ENCODE data around the gene STK4. TPM values are rescaled to one million over a fixed set of nuclear protein-coding genes. Genes with fewer than 3 reads are reported as not detected.
"Not testable (repeated sequence)": the region's sequence is repeated elsewhere in the genome, so short reads cannot be mapped to it uniquely, and the experiment has no call there.

STK4 gene
- total RNA-seq, 2 donors from 2014 or later = 168 to 215 TPM

- no peak for ATAC-seq (replicated peaks)
- H3K36me3 Mint-ChIP-seq (ENCODE audit: low read depth) = peaks cover 94% of the 10 kb centered on the region
These were observed 49.9 kb downstream of the STK4 start for GRCh38 chr20:45016089-45016671.

GRCh38 chr20:45017281-45017680 is 51.0 kb downstream of the STK4 start:
- H3K36me3 Mint-ChIP-seq (ENCODE audit: low read depth) = peaks cover 94% of the 10 kb centered on the region

More at GRCh38 chr20:45016089-45016671, 49.9 kb downstream of the STK4 start:
- Mint-ChIP-seq H3K27ac (peak overlapping the region; percentile 73), H3K27me3 (no peaks in the 10 kb centered on the region), H3K9me3 (no peaks in the 10 kb centered on the region), H3K4me1 (peaks cover 21% of the 10 kb centered on the region), H3K4me3 (peak overlapping the region; percentile 8)

GRCh38 chr20:45017857-45018256 is 51.5 kb downstream of the STK4 start:
- ATAC-seq (replicated peaks) = no peak
- peaks cover 95% of the 10 kb centered on the region for H3K36me3 Mint-ChIP-seq (ENCODE audit: low read depth)
- peaks cover 22% of the 10 kb centered on the region for H3K4me1 Mint-ChIP-seq

More at GRCh38 chr20:45017281-45017680, 51.0 kb downstream of the STK4 start:
- H3K9me3 Mint-ChIP-seq = no peaks in the 10 kb centered on the region
- H3K4me3 Mint-ChIP-seq = no peak overlapping the region
- H3K4me1 Mint-ChIP-seq = peaks cover 21% of the 10 kb centered on the region
- peak overlapping the region; percentile 4 for H3K27ac Mint-ChIP-seq
- no peaks in the 10 kb centered on the region for H3K27me3 Mint-ChIP-seq
- ATAC-seq (replicated peaks) = no peak

GRCh38 chr20:45019027-45019761 is 52.9 kb downstream of the STK4 start:
- Mint-ChIP-seq H3K27me3 (no peaks in the 10 kb centered on the region), H3K27ac (no peak overlapping the region), H3K4me3 (no peak overlapping the region), H3K4me1 (peaks cover 30% of the 10 kb centered on the region), H3K9me3 (no peaks in the 10 kb centered on the region), H3K36me3 (ENCODE audit: low read depth) (peaks cover 95% of the 10 kb centered on the region)
- ATAC-seq (replicated peaks) = no peak

More at GRCh38 chr20:45017857-45018256, 51.5 kb downstream of the STK4 start:
- Mint-ChIP-seq H3K4me3 (no peak overlapping the region), H3K27me3 (no peaks in the 10 kb centered on the region), H3K9me3 (no peaks in the 10 kb centered on the region), H3K27ac (no peak overlapping the region)

- peaks cover 30% of the 10 kb centered on the region for H3K4me1 Mint-ChIP-seq
- H3K27me3 Mint-ChIP-seq = no peaks in the 10 kb centered on the region
- peak overlapping the region; percentile 67 for H3K27ac Mint-ChIP-seq
- no peak overlapping the region for H3K4me3 Mint-ChIP-seq
- no peaks in the 10 kb centered on the region for H3K9me3 Mint-ChIP-seq
- H3K36me3 Mint-ChIP-seq (ENCODE audit: low read depth) = peaks cover 98% of the 10 kb centered on the region
- ATAC-seq (replicated peaks) = no peak
These were observed 53.4 kb downstream of the STK4 start for GRCh38 chr20:45019762-45020123.

GRCh38 chr20:45020236-45020886 is 54.0 kb downstream of the STK4 start:
- Mint-ChIP-seq H3K36me3 (ENCODE audit: low read depth) (peaks cover 98% of the 10 kb centered on the region), H3K27ac (peak overlapping the region; percentile 67), H3K27me3 (no peaks in the 10 kb centered on the region), H3K9me3 (no peaks in the 10 kb centered on the region), H3K4me3 (no peak overlapping the region), H3K4me1 (peaks cover 27% of the 10 kb centered on the region)
- ATAC-seq (replicated peaks) = no peak

GRCh38 chr20:45021631-45022030 is 55.3 kb downstream of the STK4 start:
- H3K27me3 Mint-ChIP-seq = no peaks in the 10 kb centered on the region
- H3K36me3 Mint-ChIP-seq (ENCODE audit: low read depth) = peaks cover 98% of the 10 kb centered on the region
- no peak overlapping the region for H3K4me3 Mint-ChIP-seq
- H3K27ac Mint-ChIP-seq = peak overlapping the region; percentile 64
- no peaks in the 10 kb centered on the region for H3K9me3 Mint-ChIP-seq
- ATAC-seq (replicated peaks) = no peak
- H3K4me1 Mint-ChIP-seq = peaks cover 28% of the 10 kb centered on the region

GRCh38 chr20:45023140-45023539 is 56.8 kb downstream of the STK4 start:
- peak; percentile 95 for ATAC-seq (replicated peaks)
- H3K9me3 Mint-ChIP-seq, H3K27me3 Mint-ChIP-seq, H3K27ac Mint-ChIP-seq, H3K4me3 Mint-ChIP-seq: not testable (repeated sequence)
- H3K4me1 Mint-ChIP-seq = peaks cover 27% of the 10 kb centered on the region
- peaks cover 97% of the 10 kb centered on the region for H3K36me3 Mint-ChIP-seq (ENCODE audit: low read depth)

- Mint-ChIP-seq H3K27ac (peak overlapping the region; percentile 53), H3K27me3 (no peaks in the 10 kb centered on the region), H3K9me3 (no peaks in the 10 kb centered on the region), H3K36me3 (ENCODE audit: low read depth) (peaks cover 99% of the 10 kb centered on the region), H3K4me1 (peaks cover 45% of the 10 kb centered on the region), H3K4me3 (peak overlapping the region; percentile 48)
- peak; percentile 76 for ATAC-seq (replicated peaks)
These were observed 62.3 kb downstream of the STK4 start for GRCh38 chr20:45028424-45029136.

GRCh38 chr20:45029884-45030283 is 63.6 kb downstream of the STK4 start:
- ATAC-seq (replicated peaks) = peak; percentile 41
- Mint-ChIP-seq H3K27ac (no peak overlapping the region), H3K36me3 (ENCODE audit: low read depth) (peaks cover 98% of the 10 kb centered on the region), H3K4me1 (peaks cover 50% of the 10 kb centered on the region), H3K27me3 (no peaks in the 10 kb centered on the region), H3K4me3 (no peak overlapping the region), H3K9me3 (no peaks in the 10 kb centered on the region)

- ATAC-seq (replicated peaks) = no peak
- Mint-ChIP-seq H3K4me1 (peaks cover 60% of the 10 kb centered on the region), H3K9me3 (no peaks in the 10 kb centered on the region), H3K27ac (peak overlapping the region; percentile 23), H3K36me3 (ENCODE audit: low read depth) (peaks cover 97% of the 10 kb centered on the region), H3K4me3 (no peak overlapping the region), H3K27me3 (no peaks in the 10 kb centered on the region)
These were observed 66.0 kb downstream of the STK4 start for GRCh38 chr20:45032276-45032675.

- no peak for ATAC-seq (replicated peaks)
- no peaks in the 10 kb centered on the region for H3K27me3 Mint-ChIP-seq
- peak overlapping the region; percentile 23 for H3K27ac Mint-ChIP-seq
- H3K9me3 Mint-ChIP-seq = no peaks in the 10 kb centered on the region
- H3K4me3 Mint-ChIP-seq = no peak overlapping the region
- peaks cover 56% of the 10 kb centered on the region for H3K4me1 Mint-ChIP-seq
- H3K36me3 Mint-ChIP-seq (ENCODE audit: low read depth) = peaks cover 97% of the 10 kb centered on the region
These were observed 66.5 kb downstream of the STK4 start for GRCh38 chr20:45032781-45033180.

- Mint-ChIP-seq H3K27ac (peak overlapping the region; percentile 66), H3K27me3 (no peaks in the 10 kb centered on the region), H3K9me3 (no peaks in the 10 kb centered on the region), H3K4me3 (no peak overlapping the region), H3K4me1 (peaks cover 43% of the 10 kb centered on the region), H3K36me3 (ENCODE audit: low read depth) (peaks cover 94% of the 10 kb centered on the region)
- no peak for ATAC-seq (replicated peaks)
These were observed 68.1 kb downstream of the STK4 start for GRCh38 chr20:45034436-45034835.

- H3K36me3 Mint-ChIP-seq (ENCODE audit: low read depth) = peaks cover 94% of the 10 kb centered on the region
- peak; percentile 88 for ATAC-seq (replicated peaks)
- H3K4me1 Mint-ChIP-seq = peaks cover 48% of the 10 kb centered on the region
These were observed 69.9 kb downstream of the STK4 start for GRCh38 chr20:45036044-45036755.

More at GRCh38 chr20:45036044-45036755, 69.9 kb downstream of the STK4 start:
- Mint-ChIP-seq H3K4me3 (peak overlapping the region; percentile 40), H3K9me3 (no peaks in the 10 kb centered on the region), H3K27me3 (no peaks in the 10 kb centered on the region), H3K27ac (peak overlapping the region; percentile 87)

All from activated T-helper 17 cell treated with anti-CD3 and anti-CD28 coated beads, Interleukin-2, amount 50 U/mL, for 72 hours (primary cell).